ENCODE data around the gene LIG3. TPM values are rescaled to one million over a fixed set of nuclear protein-coding genes. Genes with fewer than 3 reads are reported as not detected.
"Not testable (repeated sequence)": the region's sequence is repeated elsewhere in the genome, so short reads cannot be mapped to it uniquely, and the experiment has no call there.

Gene LIG3
- total and polyA plus RNA-seq, 2 donors = 7.6 to 18.8 TPM

- H3K36me3 ChIP-seq (ENCODE audit: control insufficient read depth in 2 of 2, insufficient read depth in 2 of 2, low read length in 1 of 2); H3K27me3 ChIP-seq (ENCODE audit: control insufficient read depth in 2 of 2, insufficient read depth in 1 of 2, low read length in 1 of 2); H3K4me3 ChIP-seq (ENCODE audit: low read length in 2 of 2); H3K27ac ChIP-seq (ENCODE audit: low read depth in 1 of 2, low read length in 1 of 2); H3K9me3 ChIP-seq (ENCODE audit: control insufficient read depth in 2 of 2, insufficient read depth in 1 of 2, low read length in 1 of 2); DNase-seq (ENCODE audit: low read depth in 6 of 9, low spot score in 9 of 9): not testable (repeated sequence)
- WGBS = 98% methylated on average over 13 of the region's 13 CpGs
- peaks cover 23 to 35% of the 10 kb centered on the region in 2 donors for H3K4me1 ChIP-seq (ENCODE audit: control insufficient read depth in 2 of 2, insufficient read depth in 2 of 2, low read length in 2 of 2)
Observed at GRCh38 chr17:35045458-35045979, 65.2 kb downstream of the LIG3 start.

DNA sequence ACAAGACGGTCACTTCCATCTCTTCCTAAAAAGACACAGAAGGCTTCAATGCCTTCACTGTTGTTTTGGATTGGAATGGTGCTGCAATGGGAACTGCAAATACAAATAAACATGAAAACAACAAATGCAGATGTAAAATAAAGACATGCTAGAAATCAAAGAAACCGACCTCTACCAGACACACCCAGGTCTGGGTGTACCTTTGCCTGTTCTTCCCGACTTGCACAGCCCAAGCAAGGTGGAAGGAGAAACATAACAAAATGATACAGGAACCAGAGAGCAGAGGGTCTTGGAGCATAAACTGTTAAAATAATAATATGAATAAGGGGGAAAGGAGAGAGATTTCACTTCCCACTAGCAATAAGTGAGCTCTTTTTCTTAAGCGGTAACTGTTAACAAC, 65.9 kb downstream of the LIG3 start:
- Histone ChIP-seq H3K4me3 (ENCODE audit: low read length in 2 of 2) (no peak overlapping the region), H3K27me3 (ENCODE audit: control insufficient read depth in 2 of 2, insufficient read depth in 1 of 2, low read length in 1 of 2) (no peaks in the 10 kb centered on the region), H3K27ac (ENCODE audit: low read depth in 1 of 2, low read length in 1 of 2) (peak overlapping the region in 1 of 2 donors; percentile 75), H3K36me3 (ENCODE audit: control insufficient read depth in 2 of 2, insufficient read depth in 2 of 2, low read length in 1 of 2) (no peaks in the 10 kb centered on the region), H3K4me1 (ENCODE audit: control insufficient read depth in 2 of 2, insufficient read depth in 2 of 2, low read length in 2 of 2) (peaks cover 26 to 41% of the 10 kb centered on the region in 2 donors), H3K9me3 (ENCODE audit: control insufficient read depth in 2 of 2, insufficient read depth in 1 of 2, low read length in 1 of 2) (no peaks in the 10 kb centered on the region)
- 90% methylated on average over 4 of the region's 4 CpGs for WGBS
- DNase-seq (ENCODE audit: low read depth in 6 of 9, low spot score in 9 of 9) = no peak

- 82% methylated on average over 5 of the region's 5 CpGs for WGBS
Observed at GRCh38 chr17:35046740-35047283, 66.5 kb downstream of the LIG3 start.

DNA sequence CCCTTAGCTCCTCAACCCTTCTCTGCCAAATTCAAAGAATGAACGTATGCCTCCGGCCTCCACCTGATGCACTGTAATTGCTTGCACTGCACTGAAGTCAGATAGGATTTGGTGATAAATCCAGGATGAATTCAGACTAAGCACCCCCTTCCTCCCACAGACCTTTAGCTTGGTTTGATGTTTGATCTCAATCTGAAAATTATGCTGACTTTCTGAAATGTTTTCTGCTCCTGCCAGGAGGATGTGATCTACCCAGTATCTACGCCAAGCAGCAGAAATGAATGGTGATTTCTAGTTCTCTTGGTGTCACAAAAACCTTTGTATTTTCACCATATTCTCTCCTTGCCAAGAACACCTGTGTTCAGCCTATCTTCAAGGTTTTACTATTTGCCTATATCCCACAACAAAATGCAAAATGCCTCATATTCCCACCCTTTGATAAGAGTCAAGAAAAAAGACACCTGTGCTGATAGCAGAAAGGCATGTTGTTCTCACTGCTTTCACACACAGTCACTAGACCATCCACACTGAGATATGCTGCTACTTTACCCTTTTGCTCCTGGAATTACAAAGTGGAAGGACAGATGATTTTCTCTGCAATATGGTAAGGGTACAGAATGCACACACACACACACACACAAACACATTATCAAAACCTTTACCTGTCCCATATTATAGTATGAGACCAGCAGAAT, 68.5 kb downstream of the LIG3 start:
- peaks cover 42 to 61% of the 10 kb centered on the region in 2 donors for H3K4me1 ChIP-seq (ENCODE audit: control insufficient read depth in 2 of 2, insufficient read depth in 2 of 2, low read length in 2 of 2)
- no peak overlapping the region for H3K4me3 ChIP-seq (ENCODE audit: low read length in 2 of 2)
- no peaks in the 10 kb centered on the region for H3K9me3 ChIP-seq (ENCODE audit: control insufficient read depth in 2 of 2, insufficient read depth in 1 of 2, low read length in 1 of 2)
- H3K27me3 ChIP-seq (ENCODE audit: control insufficient read depth in 2 of 2, insufficient read depth in 1 of 2, low read length in 1 of 2) = no peaks in the 10 kb centered on the region
- peak in 5 of 9 donors; percentile 8 to 68 (median 25) for DNase-seq (ENCODE audit: low read depth in 6 of 9, low spot score in 9 of 9)
- H3K36me3 ChIP-seq (ENCODE audit: control insufficient read depth in 2 of 2, insufficient read depth in 2 of 2, low read length in 1 of 2) = no peaks in the 10 kb centered on the region
- peak overlapping the region; percentile 86 to 98 for H3K27ac ChIP-seq (ENCODE audit: low read depth in 1 of 2, low read length in 1 of 2)
- 43% methylated on average over 3 of the region's 3 CpGs for WGBS

More at GRCh38 chr17:35046740-35047283, 66.5 kb downstream of the LIG3 start:
- Histone ChIP-seq H3K4me1 (ENCODE audit: control insufficient read depth in 2 of 2, insufficient read depth in 2 of 2, low read length in 2 of 2) (peaks cover 31 to 47% of the 10 kb centered on the region in 2 donors), H3K27me3 (ENCODE audit: control insufficient read depth in 2 of 2, insufficient read depth in 1 of 2, low read length in 1 of 2) (no peaks in the 10 kb centered on the region), H3K9me3 (ENCODE audit: control insufficient read depth in 2 of 2, insufficient read depth in 1 of 2, low read length in 1 of 2) (no peaks in the 10 kb centered on the region), H3K27ac (ENCODE audit: low read depth in 1 of 2, low read length in 1 of 2) (peak overlapping the region; percentile 39 to 75), H3K36me3 (ENCODE audit: control insufficient read depth in 2 of 2, insufficient read depth in 2 of 2, low read length in 1 of 2) (no peaks in the 10 kb centered on the region), H3K4me3 (ENCODE audit: low read length in 2 of 2) (peak overlapping the region in 1 of 2 donors; percentile 12)
- DNase-seq (ENCODE audit: low read depth in 6 of 9, low spot score in 9 of 9) = peak in 1 of 9 donors; percentile 67

GRCh38 chr17:35050170-35050569, 69.9 kb downstream of the LIG3 start:
- Histone ChIP-seq H3K4me3 (ENCODE audit: low read length in 2 of 2) (no peak overlapping the region), H3K4me1 (ENCODE audit: control insufficient read depth in 2 of 2, insufficient read depth in 2 of 2, low read length in 2 of 2) (peaks cover 42 to 69% of the 10 kb centered on the region in 2 donors), H3K27ac (ENCODE audit: low read depth in 1 of 2, low read length in 1 of 2) (peak overlapping the region; percentile 87 to 98), H3K27me3 (ENCODE audit: control insufficient read depth in 2 of 2, insufficient read depth in 1 of 2, low read length in 1 of 2) (no peaks in the 10 kb centered on the region), H3K9me3 (ENCODE audit: control insufficient read depth in 2 of 2, insufficient read depth in 1 of 2, low read length in 1 of 2) (no peaks in the 10 kb centered on the region), H3K36me3 (ENCODE audit: control insufficient read depth in 2 of 2, insufficient read depth in 2 of 2, low read length in 1 of 2) (no peaks in the 10 kb centered on the region)
- WGBS = 100% methylated on average over 2 of the region's 2 CpGs
- no peak for DNase-seq (ENCODE audit: low read depth in 6 of 9, low spot score in 9 of 9)

- under 1% methylated on average over 2 of the region's 2 CpGs for WGBS
- Histone ChIP-seq H3K36me3 (ENCODE audit: control insufficient read depth in 2 of 2, insufficient read depth in 2 of 2, low read length in 1 of 2) (no peaks in the 10 kb centered on the region), H3K4me3 (ENCODE audit: low read length in 2 of 2) (no peak overlapping the region), H3K9me3 (ENCODE audit: control insufficient read depth in 2 of 2, insufficient read depth in 1 of 2, low read length in 1 of 2) (no peaks in the 10 kb centered on the region), H3K27ac (ENCODE audit: low read depth in 1 of 2, low read length in 1 of 2) (peak overlapping the region; percentile 97 to 98), H3K4me1 (ENCODE audit: control insufficient read depth in 2 of 2, insufficient read depth in 2 of 2, low read length in 2 of 2) (peaks cover 45 to 66% of the 10 kb centered on the region in 2 donors), H3K27me3 (ENCODE audit: control insufficient read depth in 2 of 2, insufficient read depth in 1 of 2, low read length in 1 of 2) (no peaks in the 10 kb centered on the region)
- peak; percentile 59 to 94 (median 80) for DNase-seq (ENCODE audit: low read depth in 6 of 9, low spot score in 9 of 9)
Observed at GRCh38 chr17:35051183-35051578, 70.9 kb downstream of the LIG3 start.

DNA sequence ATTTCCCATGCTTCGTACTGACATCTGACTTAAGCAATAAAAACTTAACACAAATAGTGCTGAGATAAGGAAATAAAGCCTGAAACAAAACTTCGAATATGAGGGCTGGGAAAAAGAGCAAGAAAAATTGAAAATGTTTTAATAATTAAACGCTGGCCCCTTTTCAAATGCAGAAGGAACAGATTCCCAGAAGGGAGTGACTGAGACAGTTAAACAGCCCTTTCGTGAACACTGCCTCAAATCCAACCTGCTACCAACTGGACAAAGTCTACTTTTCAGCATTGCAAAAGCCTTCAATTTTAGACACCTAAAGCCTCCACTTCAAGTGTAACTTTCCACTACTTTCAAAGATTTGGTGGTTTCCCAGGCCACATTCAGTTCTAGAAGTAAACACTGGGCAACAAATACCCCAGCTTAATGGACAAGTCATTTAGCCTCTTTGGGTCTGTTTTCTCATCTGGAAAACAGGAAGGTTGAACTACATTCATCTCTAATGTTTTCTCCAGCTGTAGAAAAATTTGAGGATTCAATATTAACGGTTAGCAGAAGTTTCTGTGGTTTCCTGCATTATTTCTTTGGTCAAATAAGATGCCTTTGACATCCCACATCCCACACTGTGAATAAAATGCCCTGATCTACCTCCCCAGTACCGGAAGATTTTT, 71.4 kb downstream of the LIG3 start:
- Histone ChIP-seq H3K9me3 (ENCODE audit: control insufficient read depth in 2 of 2, insufficient read depth in 1 of 2, low read length in 1 of 2) (no peaks in the 10 kb centered on the region), H3K27me3 (ENCODE audit: control insufficient read depth in 2 of 2, insufficient read depth in 1 of 2, low read length in 1 of 2) (no peaks in the 10 kb centered on the region), H3K4me1 (ENCODE audit: control insufficient read depth in 2 of 2, insufficient read depth in 2 of 2, low read length in 2 of 2) (peaks cover 45 to 66% of the 10 kb centered on the region in 2 donors), H3K4me3 (ENCODE audit: low read length in 2 of 2) (peak overlapping the region in 1 of 2 donors; percentile 1), H3K27ac (ENCODE audit: low read depth in 1 of 2, low read length in 1 of 2) (peak overlapping the region; percentile 97 to 98), H3K36me3 (ENCODE audit: control insufficient read depth in 2 of 2, insufficient read depth in 2 of 2, low read length in 1 of 2) (no peaks in the 10 kb centered on the region)
- peak in 1 of 9 donors; percentile 62 for DNase-seq (ENCODE audit: low read depth in 6 of 9, low spot score in 9 of 9)
- 11% methylated on average over 6 of the region's 6 CpGs for WGBS

DNA sequence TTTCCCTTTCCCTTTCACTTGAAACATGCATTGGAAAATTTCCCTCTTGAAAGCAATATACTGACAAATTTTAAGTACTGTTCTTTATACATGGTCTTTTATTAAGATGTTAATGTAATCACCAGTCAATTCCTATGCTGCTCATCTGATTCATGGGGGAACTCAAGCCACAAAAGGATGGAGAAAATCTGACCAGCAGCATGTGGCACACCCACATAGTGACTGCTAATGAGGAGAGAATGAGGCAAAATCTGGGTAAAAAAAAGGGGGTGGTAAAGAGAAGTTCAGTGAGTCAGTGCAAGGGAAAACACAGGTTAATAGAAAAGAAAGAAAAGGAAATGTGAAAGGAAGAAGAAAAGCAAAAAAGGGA, 71.9 kb downstream of the LIG3 start:
- DNase-seq (ENCODE audit: low read depth in 6 of 9, low spot score in 9 of 9) = no peak
- Histone ChIP-seq H3K36me3 (ENCODE audit: control insufficient read depth in 2 of 2, insufficient read depth in 2 of 2, low read length in 1 of 2) (no peaks in the 10 kb centered on the region), H3K4me3 (ENCODE audit: low read length in 2 of 2) (no peak overlapping the region), H3K27me3 (ENCODE audit: control insufficient read depth in 2 of 2, insufficient read depth in 1 of 2, low read length in 1 of 2) (no peaks in the 10 kb centered on the region), H3K27ac (ENCODE audit: low read depth in 1 of 2, low read length in 1 of 2) (peak overlapping the region; percentile 97 to 98), H3K4me1 (ENCODE audit: control insufficient read depth in 2 of 2, insufficient read depth in 2 of 2, low read length in 2 of 2) (peaks cover 45 to 62% of the 10 kb centered on the region in 2 donors), H3K9me3 (ENCODE audit: control insufficient read depth in 2 of 2, insufficient read depth in 1 of 2, low read length in 1 of 2) (no peaks in the 10 kb centered on the region)

DNA sequence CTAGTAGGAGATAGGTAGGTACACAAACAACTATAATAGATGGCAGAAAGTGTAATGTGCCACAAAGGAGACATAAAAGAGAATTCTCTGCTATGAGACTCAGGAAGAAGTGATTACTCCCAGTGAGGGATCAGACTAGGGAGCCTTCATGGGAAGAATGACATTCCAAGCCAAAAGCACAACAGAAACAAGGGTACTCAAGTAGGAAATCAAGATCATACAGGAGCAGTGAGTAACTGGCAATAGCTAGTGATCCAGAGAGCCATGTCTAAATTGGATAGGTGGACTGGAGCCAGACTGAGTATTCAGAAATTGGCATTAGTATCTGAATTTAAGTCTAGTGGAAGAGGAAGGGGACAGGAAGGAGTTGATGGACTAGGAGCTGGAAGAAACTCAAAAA, 72.5 kb downstream of the LIG3 start:
- Histone ChIP-seq H3K36me3 (ENCODE audit: control insufficient read depth in 2 of 2, insufficient read depth in 2 of 2, low read length in 1 of 2) (no peaks in the 10 kb centered on the region), H3K4me1 (ENCODE audit: control insufficient read depth in 2 of 2, insufficient read depth in 2 of 2, low read length in 2 of 2) (peaks cover 45 to 61% of the 10 kb centered on the region in 2 donors), H3K27ac (ENCODE audit: low read depth in 1 of 2, low read length in 1 of 2) (peak overlapping the region; percentile 19 to 98), H3K9me3 (ENCODE audit: control insufficient read depth in 2 of 2, insufficient read depth in 1 of 2, low read length in 1 of 2) (no peaks in the 10 kb centered on the region), H3K27me3 (ENCODE audit: control insufficient read depth in 2 of 2, insufficient read depth in 1 of 2, low read length in 1 of 2) (no peaks in the 10 kb centered on the region), H3K4me3 (ENCODE audit: low read length in 2 of 2) (no peak overlapping the region)
- DNase-seq (ENCODE audit: low read depth in 6 of 9, low spot score in 9 of 9) = no peak

All from thymus (tissue), 11 donors.